ENCODE data around the gene RHOV. TPM values are rescaled to one million over a fixed set of nuclear protein-coding genes. Genes with fewer than 3 reads are reported as not detected.

The RHOV gene
- polyA plus RNA-seq, 1 donor (not counting 4 experiments of a cell fraction or from before 2014, with no cell fraction given) = 7.1 TPM

- Histone ChIP-seq H4K20me1 (ENCODE audit: control insufficient read depth, extremely low read depth, insufficient read depth, low read length) (no peaks in the 10 kb centered on the region), H3K4me3 (ENCODE audit: control insufficient read depth in 2 of 3, extremely low read depth in 1 of 3, insufficient read depth in 2 of 3, low read depth in 1 of 3, low read length in 3 of 3) (no peak overlapping the region), H3K36me3 (ENCODE audit: control insufficient read depth in 2 of 2, extremely low read depth in 1 of 2, insufficient read depth in 2 of 2, low read length in 2 of 2) (no peaks in the 10 kb centered on the region), H3K4me1 (ENCODE audit: control insufficient read depth, extremely low read depth, insufficient read depth, low read length) (no peaks in the 10 kb centered on the region), H3K27ac (ENCODE audit: control insufficient read depth, insufficient read depth, low read length) (no peak overlapping the region), H3K9me1 (ENCODE audit: control insufficient read depth, extremely low read depth, insufficient read depth, low read length) (no peaks in the 10 kb centered on the region), H3K9ac (ENCODE audit: control insufficient read depth, extremely low read depth, insufficient read depth, low read length) (no peak overlapping the region), H3K9me3 (ENCODE audit: control insufficient read depth, low read depth, low read length) (no peaks in the 10 kb centered on the region), H3K79me2 (ENCODE audit: control insufficient read depth, insufficient read depth, low read length) (no peaks in the 10 kb centered on the region), H3K4me2 (ENCODE audit: control insufficient read depth, extremely low read depth, insufficient read depth, low read depth, low read length) (no peak overlapping the region), H3K27me3 (ENCODE audit: control insufficient read depth, extremely low read depth, insufficient read depth, low read length) (no peaks in the 10 kb centered on the region), H2AFZ (ENCODE audit: control insufficient read depth, low read length) (no peak overlapping the region)
- no peak for FAIRE-seq
- TF ChIP-seq EZH2 (IDR thresholded peaks at IDR 0.05; ENCODE audit: low read length) (no peak), CTCF (optimal IDR thresholded peaks at IDR 0.05 in 1 of 3, IDR thresholded peaks at IDR 0.05 in 1 of 3, conservative IDR thresholded peaks at IDR 0.05 in 1 of 3; ENCODE audit: extremely low read depth in 1 of 3, insufficient read depth in 2 of 3, low read length in 3 of 3) (no peak)
- dilution Hi-C loops (cut with MboI; ENCODE audit: extremely low pct_ligation_motif_present, low sequenced_read_pairs) = loop anchor here (10.0 kb wide), 1 partner anchor 102 kb away; no protein-coding TSS in a partner anchor
- no peak for DNase-seq (ENCODE audit: low read depth, low spot score)
These were observed 12.6 kb upstream of the RHOV start for GRCh38 chr15:40886586-40886985.

GRCh38 chr15:40881351-40881750 lies 7.3 kb upstream of the RHOV start:
- no peaks in the 10 kb centered on the region for H3K79me2 ChIP-seq (ENCODE audit: control insufficient read depth, insufficient read depth, low read length)
- TF ChIP-seq EZH2 (IDR thresholded peaks at IDR 0.05; ENCODE audit: low read length) = no peak
- no peak for TF ChIP-seq CTCF (optimal IDR thresholded peaks at IDR 0.05 in 1 of 3, IDR thresholded peaks at IDR 0.05 in 1 of 3, conservative IDR thresholded peaks at IDR 0.05 in 1 of 3; ENCODE audit: extremely low read depth in 1 of 3, insufficient read depth in 2 of 3, low read length in 3 of 3)
- no peak for FAIRE-seq
- no peak overlapping the region for H3K4me3 ChIP-seq (ENCODE audit: control insufficient read depth in 2 of 3, extremely low read depth in 1 of 3, insufficient read depth in 2 of 3, low read depth in 1 of 3, low read length in 3 of 3)
- dilution Hi-C loops (cut with MboI; ENCODE audit: extremely low pct_ligation_motif_present, low sequenced_read_pairs) = loop anchor here (10.0 kb wide), 1 partner anchor 97 kb away; no protein-coding TSS in a partner anchor
- no peak overlapping the region for H3K9ac ChIP-seq (ENCODE audit: control insufficient read depth, extremely low read depth, insufficient read depth, low read length)
- no peak for DNase-seq (ENCODE audit: low read depth, low spot score)
- no peaks in the 10 kb centered on the region for H3K9me3 ChIP-seq (ENCODE audit: control insufficient read depth, low read depth, low read length)
- H3K27me3 ChIP-seq (ENCODE audit: control insufficient read depth, extremely low read depth, insufficient read depth, low read length) = no peaks in the 10 kb centered on the region
- H3K4me1 ChIP-seq (ENCODE audit: control insufficient read depth, extremely low read depth, insufficient read depth, low read length) = peaks cover 21% of the 10 kb centered on the region
- no peaks in the 10 kb centered on the region for H3K36me3 ChIP-seq (ENCODE audit: control insufficient read depth in 2 of 2, extremely low read depth in 1 of 2, insufficient read depth in 2 of 2, low read length in 2 of 2)
- H2AFZ ChIP-seq (ENCODE audit: control insufficient read depth, low read length) = no peak overlapping the region
- no peak overlapping the region for H3K27ac ChIP-seq (ENCODE audit: control insufficient read depth, insufficient read depth, low read length)
- H4K20me1 ChIP-seq (ENCODE audit: control insufficient read depth, extremely low read depth, insufficient read depth, low read length) = no peaks in the 10 kb centered on the region
- no peaks in the 10 kb centered on the region for H3K9me1 ChIP-seq (ENCODE audit: control insufficient read depth, extremely low read depth, insufficient read depth, low read length)
- no peak overlapping the region for H3K4me2 ChIP-seq (ENCODE audit: control insufficient read depth, extremely low read depth, insufficient read depth, low read depth, low read length)

Data from keratinocyte (primary cell).